ENCODE data around the gene TMC4.
"Not testable (repeated sequence)": the region's sequence is repeated elsewhere in the genome, so short reads cannot be mapped to it uniquely, and the experiment has no call there.

TMC4 gene, protein sequence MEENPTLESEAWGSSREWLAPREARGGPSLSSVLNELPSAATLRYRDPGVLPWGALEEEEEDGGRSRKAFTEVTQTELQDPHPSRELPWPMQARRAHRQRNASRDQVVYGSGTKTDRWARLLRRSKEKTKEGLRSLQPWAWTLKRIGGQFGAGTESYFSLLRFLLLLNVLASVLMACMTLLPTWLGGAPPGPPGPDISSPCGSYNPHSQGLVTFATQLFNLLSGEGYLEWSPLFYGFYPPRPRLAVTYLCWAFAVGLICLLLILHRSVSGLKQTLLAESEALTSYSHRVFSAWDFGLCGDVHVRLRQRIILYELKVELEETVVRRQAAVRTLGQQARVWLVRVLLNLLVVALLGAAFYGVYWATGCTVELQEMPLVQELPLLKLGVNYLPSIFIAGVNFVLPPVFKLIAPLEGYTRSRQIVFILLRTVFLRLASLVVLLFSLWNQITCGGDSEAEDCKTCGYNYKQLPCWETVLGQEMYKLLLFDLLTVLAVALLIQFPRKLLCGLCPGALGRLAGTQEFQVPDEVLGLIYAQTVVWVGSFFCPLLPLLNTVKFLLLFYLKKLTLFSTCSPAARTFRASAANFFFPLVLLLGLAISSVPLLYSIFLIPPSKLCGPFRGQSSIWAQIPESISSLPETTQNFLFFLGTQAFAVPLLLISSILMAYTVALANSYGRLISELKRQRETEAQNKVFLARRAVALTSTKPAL

DNA sequence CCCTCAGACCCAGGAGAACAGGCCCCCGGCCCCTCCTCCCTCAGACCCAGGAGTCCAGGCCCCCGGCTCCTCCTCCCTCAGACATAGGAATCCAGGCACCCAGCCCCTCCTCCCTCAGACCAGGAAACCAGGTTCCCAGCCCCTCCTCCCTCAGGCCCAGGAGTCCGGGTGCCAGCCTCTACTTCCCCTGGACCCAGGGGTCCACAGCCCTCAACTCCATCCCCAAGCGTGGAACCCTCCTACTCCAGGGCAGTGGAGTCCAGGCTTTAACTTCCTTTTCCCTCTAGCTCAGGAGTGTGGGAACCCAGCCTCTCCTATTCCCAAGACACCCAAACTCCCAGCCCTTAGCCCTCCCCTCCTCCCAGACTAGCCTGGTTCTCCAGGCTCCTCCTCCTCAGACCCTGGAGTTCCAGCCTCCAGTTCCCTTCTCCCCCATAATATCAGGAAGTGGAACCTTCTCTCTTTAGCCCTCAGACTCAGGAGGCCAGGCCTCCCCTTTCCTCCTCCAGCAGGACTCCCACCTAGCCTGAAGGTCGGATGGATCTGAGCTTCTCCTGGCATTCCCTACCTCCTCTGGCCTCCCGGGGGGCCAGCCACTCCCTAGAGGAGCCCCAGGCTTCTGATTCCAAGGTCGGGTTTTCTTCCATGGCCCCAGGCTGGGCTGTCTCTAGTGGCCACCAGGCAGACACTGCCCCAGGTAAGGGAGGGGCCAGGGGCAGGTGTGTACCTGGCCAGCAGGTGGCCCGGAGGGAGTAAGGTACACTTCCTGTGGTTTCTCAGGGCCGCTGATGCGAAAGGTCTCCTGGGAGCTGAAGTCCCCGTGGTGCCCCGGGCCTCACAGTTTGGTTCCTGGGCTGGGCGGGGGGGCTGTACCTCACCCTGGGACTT is at the start of gene TMC4:
TMC4 (minus strand) TSS at position 690 of the 888 bp plus-strand sequence; CDS start at position 647, 43 bp downstream.
- no peak within 1 kb of the TSS for H3K4me3 Mint-ChIP-seq
- peaks cover 2% of the 10 kb centered on the region for H3K27me3 Mint-ChIP-seq
- peaks cover 28% of the 10 kb centered on the region for H3K36me3 Mint-ChIP-seq (ENCODE audit: low read depth)
- no peaks in the 10 kb centered on the region for H3K9me3 Mint-ChIP-seq
- H3K4me1 Mint-ChIP-seq (ENCODE audit: low read depth) = peaks cover 50% of the 10 kb centered on the region
- peak within 1 kb of the TSS; percentile 72 for H3K27ac Mint-ChIP-seq
- intact Hi-C loops (cut with micrococcal nuclease) = no loop called here

- peaks cover 60% of the 10 kb centered on the region for H3K4me1 Mint-ChIP-seq (ENCODE audit: low read depth)
- peak overlapping the region; percentile 89 for H3K27ac Mint-ChIP-seq
- peak overlapping the region; percentile 94 for H3K4me3 Mint-ChIP-seq
Observed at GRCh38 chr19:54221947-54222346, 49.0 kb upstream of the TMC4 start.

DNA sequence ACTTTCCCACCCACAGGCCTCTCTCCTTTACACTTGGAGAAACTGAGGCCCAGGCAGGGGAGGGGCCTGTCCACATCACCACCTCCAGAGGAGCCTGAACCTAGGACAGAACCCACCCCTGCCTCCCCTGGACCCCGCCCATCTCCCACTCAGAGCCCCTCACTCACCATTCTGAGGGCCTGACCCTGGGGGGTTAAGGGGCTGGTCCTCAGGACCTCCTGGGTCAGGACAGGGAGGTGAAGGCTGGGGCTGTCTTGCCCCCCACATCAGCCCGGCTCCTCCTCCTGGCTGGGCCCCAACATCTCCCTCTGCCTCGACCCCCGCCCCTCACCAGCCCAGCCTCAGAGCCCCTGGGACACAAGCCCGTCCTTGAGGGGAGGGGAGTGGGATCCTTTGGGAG is 46.7 kb upstream of the TMC4 start:
- not testable (repeated sequence) for H3K9me3 Mint-ChIP-seq
- H3K4me1 Mint-ChIP-seq (ENCODE audit: low read depth) = peaks cover 66% of the 10 kb centered on the region

More at GRCh38 chr19:54221947-54222346, 49.0 kb upstream of the TMC4 start:
- H3K36me3 Mint-ChIP-seq (ENCODE audit: low read depth) = peaks cover 46% of the 10 kb centered on the region
- not testable (repeated sequence) for H3K27me3 Mint-ChIP-seq, H3K9me3 Mint-ChIP-seq
- intact Hi-C loops (cut with micrococcal nuclease) = loop anchor here (2.0 kb wide), 2 partner anchors 13 to 25 kb away; no protein-coding TSS in a partner anchor

GRCh38 chr19:54218960-54219661 is 46.2 kb upstream of the TMC4 start:
- Mint-ChIP-seq H3K4me3 (no peak overlapping the region), H3K4me1 (ENCODE audit: low read depth) (peaks cover 63% of the 10 kb centered on the region), H3K27ac (no peak overlapping the region), H3K36me3 (ENCODE audit: low read depth) (peaks cover 60% of the 10 kb centered on the region), H3K27me3 (no peaks in the 10 kb centered on the region), H3K9me3 (no peaks in the 10 kb centered on the region)
- intact Hi-C loops (cut with micrococcal nuclease) = no loop called here

More for the DNA sequence above, 46.7 kb upstream of the TMC4 start:
- H3K27ac Mint-ChIP-seq; H3K27me3 Mint-ChIP-seq; H3K4me3 Mint-ChIP-seq; intact Hi-C loops (cut with micrococcal nuclease): not testable (repeated sequence)
- H3K36me3 Mint-ChIP-seq (ENCODE audit: low read depth) = peaks cover 60% of the 10 kb centered on the region

DNA sequence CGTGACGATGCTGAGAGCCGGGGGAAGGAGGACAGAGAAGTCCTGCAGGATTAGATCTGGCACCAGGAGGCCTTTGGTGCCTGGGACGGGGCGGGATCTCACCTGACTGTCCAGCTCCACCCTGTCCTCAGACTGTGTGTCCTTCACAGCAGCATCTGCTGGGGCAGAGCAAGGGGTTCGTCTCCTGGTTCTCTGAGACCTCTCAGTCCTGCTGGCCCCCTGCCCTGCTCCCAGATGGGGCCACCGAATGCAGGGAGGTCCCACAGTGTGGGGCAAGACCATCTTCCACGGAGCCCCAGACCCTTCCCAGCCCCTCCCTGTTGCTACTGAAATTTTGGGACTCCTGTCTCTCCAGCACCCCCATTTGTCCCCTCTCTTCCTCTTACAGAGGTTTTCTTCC is 45.3 kb upstream of the TMC4 start:
- Mint-ChIP-seq H3K9me3 (no peaks in the 10 kb centered on the region), H3K4me3 (no peak overlapping the region), H3K4me1 (ENCODE audit: low read depth) (peaks cover 55% of the 10 kb centered on the region), H3K27ac (peak overlapping the region; percentile 33), H3K36me3 (ENCODE audit: low read depth) (peaks cover 60% of the 10 kb centered on the region), H3K27me3 (no peaks in the 10 kb centered on the region)
- intact Hi-C loops (cut with micrococcal nuclease) = no loop called here

- intact Hi-C loops (cut with micrococcal nuclease); H3K27me3 Mint-ChIP-seq; H3K9me3 Mint-ChIP-seq: not testable (repeated sequence)
- H3K4me1 Mint-ChIP-seq (ENCODE audit: low read depth) = peaks cover 55% of the 10 kb centered on the region
- H3K36me3 Mint-ChIP-seq (ENCODE audit: low read depth) = peaks cover 59% of the 10 kb centered on the region
- H3K27ac Mint-ChIP-seq = peak overlapping the region; percentile 33
- peak overlapping the region; percentile 27 for H3K4me3 Mint-ChIP-seq
Observed at GRCh38 chr19:54217517-54218247, 44.7 kb upstream of the TMC4 start.

GRCh38 chr19:54216869-54217268 is 43.9 kb upstream of the TMC4 start:
- Mint-ChIP-seq H3K4me3 (no peak overlapping the region), H3K27ac (no peak overlapping the region), H3K4me1 (ENCODE audit: low read depth) (peaks cover 53% of the 10 kb centered on the region), H3K36me3 (ENCODE audit: low read depth) (peaks cover 52% of the 10 kb centered on the region), H3K9me3 (no peaks in the 10 kb centered on the region), H3K27me3 (no peaks in the 10 kb centered on the region)
- intact Hi-C loops (cut with micrococcal nuclease) = no loop called here

DNA sequence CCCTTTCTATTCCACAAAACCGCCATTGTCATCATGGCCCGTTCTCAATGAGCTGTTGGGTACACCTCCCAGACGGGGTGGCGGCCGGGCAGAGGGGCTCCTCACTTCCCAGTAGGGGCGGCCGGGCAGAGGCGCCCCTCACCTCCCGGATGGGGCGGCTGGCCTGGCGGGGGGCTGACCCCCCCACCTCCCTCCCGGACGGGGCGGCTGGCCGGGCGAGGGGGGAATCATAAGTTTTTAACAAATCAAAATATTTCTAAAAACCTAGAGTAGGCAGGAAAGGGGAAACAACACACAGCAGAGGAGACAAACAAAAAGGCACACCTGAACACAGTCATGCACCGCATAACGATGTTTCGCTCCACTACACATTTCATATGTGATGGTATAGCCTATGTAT is 41.8 kb upstream of the TMC4 start:
- Mint-ChIP-seq H3K36me3 (ENCODE audit: low read depth) (peaks cover 55% of the 10 kb centered on the region), H3K4me1 (ENCODE audit: low read depth) (peaks cover 62% of the 10 kb centered on the region)
- H3K27ac Mint-ChIP-seq; H3K4me3 Mint-ChIP-seq; H3K27me3 Mint-ChIP-seq; H3K9me3 Mint-ChIP-seq; intact Hi-C loops (cut with micrococcal nuclease): not testable (repeated sequence)

- intact Hi-C loops (cut with micrococcal nuclease) = not testable (repeated sequence)
- H3K36me3 Mint-ChIP-seq (ENCODE audit: low read depth) = peaks cover 53% of the 10 kb centered on the region
Observed at GRCh38 chr19:54214217-54214616, 41.3 kb upstream of the TMC4 start.

GRCh38 chr19:54211235-54211634 is 38.3 kb upstream of the TMC4 start:
- Mint-ChIP-seq H3K27ac (peak overlapping the region; percentile 94), H3K9me3 (no peaks in the 10 kb centered on the region), H3K4me3 (peak overlapping the region; percentile 18), H3K27me3 (no peaks in the 10 kb centered on the region), H3K36me3 (ENCODE audit: low read depth) (peaks cover 49% of the 10 kb centered on the region), H3K4me1 (ENCODE audit: low read depth) (peaks cover 67% of the 10 kb centered on the region)
- intact Hi-C loops (cut with micrococcal nuclease) = no loop called here

More at GRCh38 chr19:54214217-54214616, 41.3 kb upstream of the TMC4 start:
- not testable (repeated sequence) for H3K4me3 Mint-ChIP-seq, H3K27ac Mint-ChIP-seq, H3K9me3 Mint-ChIP-seq, H3K27me3 Mint-ChIP-seq
- peaks cover 62% of the 10 kb centered on the region for H3K4me1 Mint-ChIP-seq (ENCODE audit: low read depth)

DNA sequence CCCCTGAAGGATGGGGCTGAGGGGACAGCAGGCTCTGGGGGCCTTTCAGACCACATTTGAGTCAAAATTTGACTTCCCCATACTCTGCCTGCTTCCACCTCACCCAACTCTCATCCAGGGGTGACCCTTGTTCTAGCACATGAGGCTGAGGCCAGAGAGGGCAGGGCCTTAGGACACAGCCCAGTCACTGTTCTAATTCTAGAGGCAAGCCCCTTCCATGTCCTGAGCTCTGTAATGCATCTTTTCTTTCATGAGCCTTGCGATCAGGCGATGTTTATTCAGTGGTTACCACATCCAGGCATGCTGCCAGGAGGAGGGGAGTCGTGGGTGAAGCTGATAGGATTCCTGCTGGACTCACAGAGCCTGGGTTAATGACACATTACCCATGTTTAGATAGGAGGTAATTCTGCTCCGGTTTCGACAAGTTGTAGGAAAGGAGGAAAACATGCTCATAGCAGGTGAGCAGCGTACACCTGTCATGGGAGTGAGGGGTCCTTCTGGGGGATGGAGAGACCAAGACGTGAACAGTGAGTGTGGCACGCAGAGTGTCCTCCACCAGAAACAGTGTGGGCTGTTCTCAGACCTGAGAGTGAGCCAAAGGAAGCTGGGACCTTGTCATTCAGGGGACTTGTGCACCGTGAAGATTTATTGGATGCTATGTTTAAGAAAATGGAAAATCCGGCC is 37.0 kb upstream of the TMC4 start:
- intact Hi-C loops (cut with micrococcal nuclease) = loop anchor here (2.0 to 10.0 kb wide), 4 partner anchors 13 to 175 kb away; partner anchors contain the start of gene LILRB3
- H3K27ac Mint-ChIP-seq = peak overlapping the region; percentile 94
- peaks cover 55% of the 10 kb centered on the region for H3K36me3 Mint-ChIP-seq (ENCODE audit: low read depth)
- peak overlapping the region; percentile 61 for H3K4me3 Mint-ChIP-seq
- H3K9me3 Mint-ChIP-seq = no peaks in the 10 kb centered on the region
- peaks cover 80% of the 10 kb centered on the region for H3K4me1 Mint-ChIP-seq (ENCODE audit: low read depth)
- no peaks in the 10 kb centered on the region for H3K27me3 Mint-ChIP-seq

Measured in dendritic cell treated with granulocyte-macrophage colony-stimulating factor and Interleukin-4, amounts not matched to agents 40 ng/mL and 50 ng/mL, for 4 days (primary cell).